Adipose tissue (tissue), 3 donors: ENCODE results near the gene PSKH1. TPM values are rescaled to one million over a fixed set of nuclear protein-coding genes. Genes with fewer than 3 reads are reported as not detected.
A peak's percentile ranks its signal among the peaks of the same experiment; 100 is the strongest.

ENCODE experiments used
- H3K27ac ChIP-seq: one replicate; pipeline ENCODE4 v1.5.1; 2013; ENCODE audit warnings: low read depth, low read length
- WGBS, 3 donors: extraction: QIAGEN DNeasy Blood & Tissue Kit; methylation state at CpG; one replicate each; pipeline ENCODE4 v1.1.7; 2013; 5-methylcytosine and 5-hydroxymethylcytosine counted together
- polyA plus RNA-seq, 3 donors: library from polyadenylated mRNA; stranded (reverse); fragments of 200-250 nt; gene quantifications; one replicate each; pipeline ENCODE4 v1.2.3, GENCODE V29; 2013
- donor health status: healthy with polysubstance abuse.
- donor health status: Bipolar disorder and iron deficiency.
- donor health status: healthy.

The PSKH1 gene
- polyA plus RNA-seq = 10 to 100 TPM; 19.2 to 26.8 (median 23.5) TPM

GRCh38 chr16:67892899-67893742, at the start of gene PSKH1:
PSKH1 (plus strand) TSS chr16:67893254; CDS start chr16:67908750, 15,496 bp downstream.
- WGBS, 3 donors = 0% methylated on average over 66 to 90 of the region's 90 CpGs
- no peak within 1 kb of the TSS for H3K27ac ChIP-seq

- WGBS, 3 donors = 7 to 15% (median 8%) methylated on average over 11 of the region's 11 CpGs
- H3K27ac ChIP-seq = no peak overlapping the region
These were observed 49.7 kb upstream of the PSKH1 start for GRCh38 chr16:67843343-67843765.

- H3K27ac ChIP-seq = no peak overlapping the region
- 58 to 82% (median 81%) methylated on average over 4 of the region's 4 CpGs for WGBS, 3 donors
These were observed 48.6 kb upstream of the PSKH1 start for GRCh38 chr16:67844497-67844896.

- WGBS, 3 donors = 71 to 73% (median 72%) methylated on average over 5 of the region's 5 CpGs
- H3K27ac ChIP-seq = no peak overlapping the region
These were observed 47.6 kb upstream of the PSKH1 start for GRCh38 chr16:67845291-67846062.

DNA sequence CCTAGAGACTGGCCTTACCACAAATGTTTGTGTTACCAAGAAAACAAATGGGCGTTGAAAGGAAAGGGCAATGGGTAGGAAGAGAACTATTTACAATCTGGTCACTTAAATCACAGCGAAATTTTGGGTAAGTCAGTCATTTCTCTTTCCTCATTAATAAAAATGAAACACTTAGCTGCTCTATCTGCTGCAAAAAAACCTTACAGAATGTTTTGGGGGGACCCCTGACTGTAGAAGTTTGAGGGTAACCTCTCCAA, 47.1 kb upstream of the PSKH1 start:
- WGBS, 3 donors = 6 to 25% (median 12%) methylated on average over 2 of the region's 2 CpGs
- no peak overlapping the region for H3K27ac ChIP-seq

- H3K27ac ChIP-seq = no peak within 1 kb of the TSS
- WGBS, 3 donors = 0 to 1% (median 0%) methylated on average over 43 to 57 of the region's 57 CpGs
These were observed 46.6 kb upstream of the PSKH1 start, which contains the start of gene NUTF2 for GRCh38 chr16:67846320-67847063. NUTF2 (plus strand) TSS chr16:67846933; CDS start chr16:67865131, 18,198 bp downstream.

DNA sequence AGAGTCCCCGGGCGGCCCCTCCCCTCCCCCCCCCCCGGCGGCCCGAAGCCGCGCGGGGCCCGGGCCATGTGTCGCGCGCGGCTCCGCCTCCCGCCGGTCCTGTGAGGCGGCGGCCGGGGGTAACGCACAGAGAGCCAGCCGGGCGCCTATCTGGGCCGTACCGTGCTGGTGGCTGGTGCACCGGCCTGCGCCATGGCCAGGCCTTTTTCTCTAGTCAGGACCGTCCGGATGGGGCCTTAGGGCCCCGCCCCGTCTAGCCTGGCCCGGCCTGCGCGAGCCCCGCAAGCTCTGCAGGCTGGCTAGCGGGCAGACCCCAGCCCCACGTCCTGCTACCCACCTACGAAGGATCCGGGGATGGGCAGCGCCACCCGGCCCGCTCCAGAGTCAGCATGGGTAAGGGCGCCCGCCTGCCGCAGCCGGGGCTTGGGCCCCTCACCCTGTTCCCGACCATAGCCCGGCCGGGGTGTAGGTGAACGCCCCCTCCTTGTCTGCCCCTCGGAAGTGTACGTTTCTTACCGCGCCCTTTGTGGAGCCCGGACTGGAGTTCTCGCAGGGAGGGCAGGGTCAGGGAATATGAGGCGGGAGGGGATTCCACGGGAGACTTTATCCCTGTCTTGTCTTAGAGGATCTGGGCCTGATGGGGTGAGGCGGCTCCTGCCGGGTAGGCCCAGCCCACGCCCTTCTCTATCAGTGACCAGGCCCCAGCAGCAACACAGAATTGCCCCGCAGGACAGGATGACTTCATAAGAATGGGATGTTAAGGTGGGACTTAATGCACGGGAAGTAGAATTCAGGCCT, 45.8 kb upstream of the PSKH1 start, which contains the start of gene CENPT:
Gene CENPT, minus strand, starts transcription at position 630 of the 798 bp plus-strand sequence. CDS start 13,834 bp downstream, outside the sequence.
- H3K27ac ChIP-seq = no peak within 1 kb of the TSS
- WGBS, 3 donors = 0% methylated on average over 42 to 62 of the region's 62 CpGs

DNA sequence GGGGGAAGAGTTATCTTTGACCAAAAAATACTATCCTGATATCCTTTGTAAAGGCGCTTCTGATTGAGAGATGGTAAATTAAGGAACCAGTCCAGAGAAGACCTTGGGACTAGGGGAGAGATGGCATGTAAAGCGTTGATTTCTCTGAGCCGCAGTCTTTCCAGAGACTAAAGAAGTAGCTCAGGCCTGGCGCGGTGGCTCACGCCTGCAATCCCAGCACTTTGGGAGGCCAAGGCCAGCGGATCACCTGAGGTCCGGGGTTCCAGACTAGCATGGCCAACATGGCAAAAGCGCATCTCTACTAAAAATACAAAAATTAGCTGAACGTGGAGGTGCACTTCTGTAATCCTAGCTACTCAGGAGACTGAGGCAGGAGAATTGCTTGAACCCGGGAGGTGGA, 44.9 kb upstream of the PSKH1 start:
- no peak overlapping the region for H3K27ac ChIP-seq
- WGBS, 3 donors = 81 to 92% (median 90%) methylated on average over 11 of the region's 11 CpGs

GRCh38 chr16:67853670-67854069, 39.4 kb upstream of the PSKH1 start:
- 97 to 98% (median 98%) methylated on average over 3 of the region's 3 CpGs for WGBS, 3 donors
- H3K27ac ChIP-seq = no peak overlapping the region

GRCh38 chr16:67855789-67856188, 37.3 kb upstream of the PSKH1 start:
- H3K27ac ChIP-seq = no peak overlapping the region

DNA sequence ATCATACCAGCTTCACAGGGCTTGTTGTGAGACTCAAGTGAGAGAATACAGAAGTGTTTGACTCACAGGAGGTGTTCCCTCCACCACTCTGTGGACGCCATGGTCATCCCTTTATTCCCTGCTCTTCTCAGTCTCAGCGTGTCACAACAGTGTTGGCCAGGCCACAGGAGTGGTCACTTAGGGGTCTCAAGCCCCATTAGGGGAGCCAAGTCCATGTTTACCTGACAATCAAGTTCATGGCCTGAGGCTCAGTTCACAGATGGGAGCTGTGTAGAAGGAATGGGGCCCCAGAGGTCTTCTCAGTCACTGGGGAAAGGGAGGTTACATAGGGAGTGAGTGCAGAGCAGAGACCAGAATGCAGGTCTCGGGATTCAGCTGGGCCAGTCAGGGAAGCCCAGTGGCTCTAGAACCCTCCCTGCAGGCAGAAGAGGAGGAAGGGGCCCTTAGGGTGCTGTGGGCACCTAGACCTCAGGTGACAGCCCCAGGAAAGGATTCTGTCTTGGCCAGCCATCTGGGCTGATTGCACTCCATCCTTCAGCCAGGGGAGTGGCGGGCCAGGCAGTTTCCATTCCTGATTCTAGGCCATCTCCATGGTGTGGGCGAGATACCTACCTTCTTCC, 36.0 kb upstream of the PSKH1 start:
- 86 to 95% (median 88%) methylated on average over 5 of the region's 5 CpGs for WGBS, 3 donors
- H3K27ac ChIP-seq = no peak overlapping the region

More at GRCh38 chr16:67855789-67856188, 37.3 kb upstream of the PSKH1 start:
- WGBS, 3 donors = 34 to 82% (median 81%) methylated on average over 10 of the region's 10 CpGs

- peak overlapping the region; percentile 52 for H3K27ac ChIP-seq
- 17 to 64% (median 57%) methylated on average over 3 of the region's 3 CpGs for WGBS, 3 donors
These were observed 35.4 kb upstream of the PSKH1 start for GRCh38 chr16:67857547-67858233.

GRCh38 chr16:67858500-67858899, 34.6 kb upstream of the PSKH1 start:
- 58 to 76% (median 64%) methylated on average over 4 of the region's 4 CpGs for WGBS, 3 donors

DNA sequence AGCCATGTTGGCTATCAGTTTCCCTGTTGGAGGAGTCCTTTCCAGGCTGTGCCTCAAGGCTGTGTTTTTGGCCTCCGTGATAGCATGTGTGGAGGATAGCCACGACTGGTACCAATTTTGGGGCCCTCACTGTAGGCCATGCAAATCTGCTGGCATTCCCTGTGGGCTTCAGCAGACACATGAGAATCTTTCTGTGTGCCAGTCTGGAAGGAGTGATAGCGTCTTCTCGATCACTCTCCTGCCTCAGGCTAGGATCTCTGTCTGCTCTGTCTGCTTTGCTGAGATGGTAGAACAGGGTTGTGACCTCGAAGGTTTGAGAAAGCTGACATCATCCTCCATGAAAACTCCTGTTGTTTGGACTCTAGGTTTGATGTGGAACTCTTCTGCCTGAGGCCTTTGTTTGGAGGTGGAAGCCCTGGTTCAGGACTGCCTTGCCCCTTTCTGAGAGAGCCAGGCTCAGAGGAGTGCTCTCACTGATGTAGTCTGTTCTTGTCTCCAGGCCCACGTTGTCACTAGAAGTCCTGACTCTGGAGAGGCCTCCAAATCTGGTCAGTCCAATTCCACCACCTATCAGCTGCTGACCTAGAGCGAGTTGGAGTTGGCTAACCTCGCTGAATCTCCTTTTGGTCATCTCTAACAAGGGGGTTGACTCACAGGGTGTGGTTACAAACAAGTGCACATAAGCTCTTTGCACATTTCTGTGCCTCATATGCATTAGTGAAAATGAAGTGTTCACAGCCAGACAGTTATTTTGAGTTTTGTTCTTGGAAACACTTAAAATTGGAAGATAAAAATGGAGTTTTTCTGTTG, 32.3 kb upstream of the PSKH1 start:
- WGBS, 3 donors = 82 to 85% (median 83%) methylated on average over 8 of the region's 8 CpGs
- peak overlapping the region; percentile 23 for H3K27ac ChIP-seq

More at GRCh38 chr16:67858500-67858899, 34.6 kb upstream of the PSKH1 start:
- H3K27ac ChIP-seq = peak overlapping the region; percentile 52

GRCh38 chr16:67861877-67862276, 31.2 kb upstream of the PSKH1 start:
- 81 to 89% (median 81%) methylated on average over 6 of the region's 6 CpGs for WGBS, 3 donors
- no peak overlapping the region for H3K27ac ChIP-seq
